ENCODE measurements around the gene OR2T3.
"Not testable (repeated sequence)": the region's sequence is repeated elsewhere in the genome, so short reads cannot be mapped to it uniquely, and the experiment has no call there.

Gene OR2T3

GRCh38 chr1:248442500-248443277 is 30.5 kb upstream of the OR2T3 start:
- H3K9ac ChIP-seq (ENCODE audit: low read length in 5 of 5); H3K27me3 ChIP-seq (ENCODE audit: control insufficient read depth in 5 of 5, insufficient read depth in 4 of 5, low read length in 5 of 5); H3K27ac ChIP-seq (ENCODE audit: low read depth, low read length); H3K4me1 ChIP-seq (ENCODE audit: control insufficient read depth in 5 of 5, insufficient read depth in 5 of 5, low read length in 5 of 5); H3K4me3 ChIP-seq (ENCODE audit: low read depth in 1 of 5, low read length in 5 of 5); H3K36me3 ChIP-seq (ENCODE audit: control insufficient read depth in 5 of 5, insufficient read depth in 5 of 5, low read length in 5 of 5); H3K9me3 ChIP-seq (ENCODE audit: control insufficient read depth in 5 of 5, low read length in 5 of 5): not testable (repeated sequence)

DNA sequence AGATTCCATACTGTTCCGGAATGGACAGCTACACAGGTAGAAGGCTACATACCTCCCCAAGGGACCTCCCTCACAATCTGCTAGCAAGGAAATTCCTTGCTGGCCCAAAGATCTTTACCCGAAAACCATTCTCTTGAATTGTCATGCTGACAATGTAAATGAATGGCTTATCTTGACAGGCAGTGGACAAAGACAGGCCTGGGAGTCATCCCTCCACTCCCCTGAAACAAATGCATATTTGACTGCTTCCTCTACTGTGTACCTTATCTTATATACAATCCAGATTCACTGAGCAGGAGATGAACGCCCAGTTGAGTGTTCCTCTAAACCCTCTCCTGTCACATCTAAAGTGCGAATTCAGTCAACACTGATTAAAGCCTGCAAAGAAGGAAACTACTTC is 28.5 kb upstream of the OR2T3 start:
- H3K27me3 ChIP-seq (ENCODE audit: control insufficient read depth in 5 of 5, insufficient read depth in 4 of 5, low read length in 5 of 5); H3K9ac ChIP-seq (ENCODE audit: low read length in 5 of 5); H3K4me3 ChIP-seq (ENCODE audit: low read depth in 1 of 5, low read length in 5 of 5); H3K36me3 ChIP-seq (ENCODE audit: control insufficient read depth in 5 of 5, insufficient read depth in 5 of 5, low read length in 5 of 5); H3K9me3 ChIP-seq (ENCODE audit: control insufficient read depth in 5 of 5, low read length in 5 of 5); H3K27ac ChIP-seq (ENCODE audit: low read depth, low read length); H3K4me1 ChIP-seq (ENCODE audit: control insufficient read depth in 5 of 5, insufficient read depth in 5 of 5, low read length in 5 of 5): not testable (repeated sequence)

GRCh38 chr1:248445399-248445798 is 27.8 kb upstream of the OR2T3 start, which contains the start of gene OR2T2:
Gene OR2T2, plus strand, starts transcription at chr1:248445637. Its CDS starts 7,161 bp downstream, at chr1:248452798.
- H3K4me1 ChIP-seq (ENCODE audit: control insufficient read depth in 5 of 5, insufficient read depth in 5 of 5, low read length in 5 of 5); H3K9me3 ChIP-seq (ENCODE audit: control insufficient read depth in 5 of 5, low read length in 5 of 5); H3K36me3 ChIP-seq (ENCODE audit: control insufficient read depth in 5 of 5, insufficient read depth in 5 of 5, low read length in 5 of 5); H3K27me3 ChIP-seq (ENCODE audit: control insufficient read depth in 5 of 5, insufficient read depth in 4 of 5, low read length in 5 of 5); H3K4me3 ChIP-seq (ENCODE audit: low read depth in 1 of 5, low read length in 5 of 5); H3K9ac ChIP-seq (ENCODE audit: low read length in 5 of 5); H3K27ac ChIP-seq (ENCODE audit: low read depth, low read length): not testable (repeated sequence)

DNA sequence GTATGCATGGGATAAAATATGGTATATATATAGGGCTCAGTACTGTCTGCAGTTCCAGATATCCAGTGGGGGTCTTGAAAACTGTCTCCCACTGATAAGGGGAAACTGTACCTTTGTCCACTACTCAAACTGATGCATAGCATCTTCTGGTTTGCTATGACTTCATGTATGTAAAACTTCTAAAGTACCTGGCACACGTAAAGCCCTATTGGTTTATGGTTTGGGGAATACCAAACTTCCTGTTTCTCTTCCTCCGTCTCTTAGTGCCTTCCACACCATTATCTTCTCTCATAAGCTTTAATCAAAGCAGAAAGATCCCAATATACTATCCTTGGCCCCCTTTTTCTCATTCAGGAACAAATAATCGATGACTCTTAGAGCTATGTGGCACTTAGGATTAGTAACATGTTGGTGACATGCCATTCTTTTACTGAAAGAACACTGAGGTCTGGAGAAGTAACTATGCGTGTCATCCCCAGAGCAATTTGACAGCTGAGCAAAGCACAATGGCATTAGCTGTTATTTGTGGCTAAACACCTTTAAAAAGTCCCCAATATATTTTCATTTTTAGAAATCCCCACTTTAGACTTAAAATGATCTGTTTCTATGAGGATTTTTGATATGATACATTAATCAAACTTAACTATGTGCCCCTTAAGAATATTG is 24.6 kb upstream of the OR2T3 start:
- H3K9ac ChIP-seq (ENCODE audit: low read length in 5 of 5); H3K27me3 ChIP-seq (ENCODE audit: control insufficient read depth in 5 of 5, insufficient read depth in 4 of 5, low read length in 5 of 5); H3K27ac ChIP-seq (ENCODE audit: low read depth, low read length); H3K36me3 ChIP-seq (ENCODE audit: control insufficient read depth in 5 of 5, insufficient read depth in 5 of 5, low read length in 5 of 5); H3K9me3 ChIP-seq (ENCODE audit: control insufficient read depth in 5 of 5, low read length in 5 of 5); H3K4me3 ChIP-seq (ENCODE audit: low read depth in 1 of 5, low read length in 5 of 5); H3K4me1 ChIP-seq (ENCODE audit: control insufficient read depth in 5 of 5, insufficient read depth in 5 of 5, low read length in 5 of 5): not testable (repeated sequence)

DNA sequence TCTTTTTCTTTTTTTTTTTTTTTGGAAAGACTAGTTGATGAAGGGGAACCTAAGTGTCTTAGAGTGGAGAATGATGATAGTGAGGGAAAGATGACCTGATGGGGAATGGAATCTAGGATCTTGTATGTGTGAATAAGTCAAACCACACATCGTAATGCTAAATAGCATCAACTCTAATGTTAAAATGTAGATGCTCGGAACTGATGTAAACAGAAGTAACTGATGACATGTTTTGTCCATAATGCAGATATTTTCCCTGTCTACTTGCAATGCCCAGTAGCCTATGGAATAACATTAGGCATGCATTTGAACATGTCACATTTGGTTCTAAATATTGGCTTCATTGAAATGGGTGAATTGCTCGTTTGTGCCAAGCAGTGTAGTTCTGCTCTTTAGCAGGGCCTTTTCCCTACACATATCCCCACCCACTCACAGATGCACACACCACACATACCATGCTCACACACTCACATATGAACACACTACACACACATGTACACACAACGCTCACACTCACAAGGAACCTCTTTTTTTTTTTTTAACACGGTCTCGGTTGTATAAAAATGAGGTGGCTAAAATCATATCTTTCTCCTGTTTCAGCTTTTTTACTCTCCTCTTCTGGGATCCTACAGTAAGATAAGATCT is 23.2 kb upstream of the OR2T3 start:
- H3K27ac ChIP-seq (ENCODE audit: low read depth, low read length); H3K36me3 ChIP-seq (ENCODE audit: control insufficient read depth in 5 of 5, insufficient read depth in 5 of 5, low read length in 5 of 5); H3K4me1 ChIP-seq (ENCODE audit: control insufficient read depth in 5 of 5, insufficient read depth in 5 of 5, low read length in 5 of 5); H3K27me3 ChIP-seq (ENCODE audit: control insufficient read depth in 5 of 5, insufficient read depth in 4 of 5, low read length in 5 of 5); H3K9me3 ChIP-seq (ENCODE audit: control insufficient read depth in 5 of 5, low read length in 5 of 5); H3K9ac ChIP-seq (ENCODE audit: low read length in 5 of 5); H3K4me3 ChIP-seq (ENCODE audit: low read depth in 1 of 5, low read length in 5 of 5): not testable (repeated sequence)

DNA sequence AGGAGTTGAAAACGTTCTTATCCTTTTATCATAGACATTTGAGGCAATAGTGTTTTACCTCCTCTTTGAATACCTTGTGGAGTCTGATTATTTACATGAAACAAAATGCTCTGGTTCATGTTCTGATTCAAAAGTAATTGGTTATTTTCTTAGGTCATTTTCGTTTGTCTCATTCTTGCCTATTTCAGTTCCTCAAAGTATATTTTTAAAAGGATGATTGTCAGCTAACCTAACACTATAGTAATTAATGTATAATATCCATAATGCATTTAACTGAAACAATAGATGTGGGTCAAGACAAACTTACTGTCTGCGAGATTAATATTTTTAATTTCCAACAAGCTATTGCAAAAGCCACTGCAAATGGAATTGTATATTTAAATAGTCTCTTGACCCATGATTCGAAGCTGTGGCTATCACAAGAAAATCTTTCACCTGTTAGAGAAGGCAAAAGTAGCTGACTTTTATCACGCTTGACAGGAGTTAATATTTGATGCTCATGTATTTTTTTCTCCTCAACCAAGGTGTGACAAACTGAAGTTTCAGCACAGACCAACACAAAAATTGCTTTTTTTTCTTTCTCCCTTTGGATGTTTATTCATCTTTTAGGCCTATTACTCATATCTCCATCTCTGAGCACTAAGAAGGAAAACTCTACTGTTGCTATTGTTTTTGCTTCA is 22.5 kb upstream of the OR2T3 start:
- not testable (repeated sequence) for H3K36me3 ChIP-seq (ENCODE audit: control insufficient read depth in 5 of 5, insufficient read depth in 5 of 5, low read length in 5 of 5); H3K4me3 ChIP-seq (ENCODE audit: low read depth in 1 of 5, low read length in 5 of 5); H3K4me1 ChIP-seq (ENCODE audit: control insufficient read depth in 5 of 5, insufficient read depth in 5 of 5, low read length in 5 of 5); H3K27me3 ChIP-seq (ENCODE audit: control insufficient read depth in 5 of 5, insufficient read depth in 4 of 5, low read length in 5 of 5); H3K9ac ChIP-seq (ENCODE audit: low read length in 5 of 5); H3K9me3 ChIP-seq (ENCODE audit: control insufficient read depth in 5 of 5, low read length in 5 of 5); H3K27ac ChIP-seq (ENCODE audit: low read depth, low read length)

DNA sequence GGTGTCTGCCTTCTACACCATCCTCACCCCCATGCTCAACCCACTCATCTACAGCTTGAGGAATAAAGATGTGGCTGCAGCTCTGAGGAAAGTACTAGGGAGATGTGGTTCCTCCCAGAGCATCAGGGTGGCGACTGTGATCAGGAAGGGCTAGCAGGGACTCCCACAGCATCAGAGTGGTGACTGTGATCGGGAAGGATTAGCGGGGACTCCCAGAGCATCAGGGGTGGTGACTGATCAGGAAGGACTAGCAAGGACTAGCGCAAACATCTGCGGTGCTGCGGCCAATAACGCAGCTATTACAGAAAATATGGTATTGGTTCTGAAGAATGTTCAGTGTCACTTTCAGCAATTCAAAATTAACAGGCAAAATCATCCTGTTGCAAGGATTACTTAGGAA is 19.5 kb upstream of the OR2T3 start:
- H3K27ac ChIP-seq (ENCODE audit: low read depth, low read length); H3K4me1 ChIP-seq (ENCODE audit: control insufficient read depth in 5 of 5, insufficient read depth in 5 of 5, low read length in 5 of 5); H3K9me3 ChIP-seq (ENCODE audit: control insufficient read depth in 5 of 5, low read length in 5 of 5); H3K27me3 ChIP-seq (ENCODE audit: control insufficient read depth in 5 of 5, insufficient read depth in 4 of 5, low read length in 5 of 5); H3K36me3 ChIP-seq (ENCODE audit: control insufficient read depth in 5 of 5, insufficient read depth in 5 of 5, low read length in 5 of 5); H3K4me3 ChIP-seq (ENCODE audit: low read depth in 1 of 5, low read length in 5 of 5); H3K9ac ChIP-seq (ENCODE audit: low read length in 5 of 5): not testable (repeated sequence)

- H3K9me3 ChIP-seq (ENCODE audit: control insufficient read depth in 5 of 5, low read length in 5 of 5); H3K9ac ChIP-seq (ENCODE audit: low read length in 5 of 5); H3K27ac ChIP-seq (ENCODE audit: low read depth, low read length); H3K4me3 ChIP-seq (ENCODE audit: low read depth in 1 of 5, low read length in 5 of 5); H3K27me3 ChIP-seq (ENCODE audit: control insufficient read depth in 5 of 5, insufficient read depth in 4 of 5, low read length in 5 of 5); H3K4me1 ChIP-seq (ENCODE audit: control insufficient read depth in 5 of 5, insufficient read depth in 5 of 5, low read length in 5 of 5); H3K36me3 ChIP-seq (ENCODE audit: control insufficient read depth in 5 of 5, insufficient read depth in 5 of 5, low read length in 5 of 5): not testable (repeated sequence)
Observed at GRCh38 chr1:248455045-248455444, 18.1 kb upstream of the OR2T3 start.

GRCh38 chr1:248456635-248457034 is 16.5 kb upstream of the OR2T3 start:
- H3K9ac ChIP-seq (ENCODE audit: low read length in 5 of 5); H3K4me3 ChIP-seq (ENCODE audit: low read depth in 1 of 5, low read length in 5 of 5); H3K27ac ChIP-seq (ENCODE audit: low read depth, low read length); H3K9me3 ChIP-seq (ENCODE audit: control insufficient read depth in 5 of 5, low read length in 5 of 5); H3K4me1 ChIP-seq (ENCODE audit: control insufficient read depth in 5 of 5, insufficient read depth in 5 of 5, low read length in 5 of 5); H3K36me3 ChIP-seq (ENCODE audit: control insufficient read depth in 5 of 5, insufficient read depth in 5 of 5, low read length in 5 of 5); H3K27me3 ChIP-seq (ENCODE audit: control insufficient read depth in 5 of 5, insufficient read depth in 4 of 5, low read length in 5 of 5): not testable (repeated sequence)

DNA sequence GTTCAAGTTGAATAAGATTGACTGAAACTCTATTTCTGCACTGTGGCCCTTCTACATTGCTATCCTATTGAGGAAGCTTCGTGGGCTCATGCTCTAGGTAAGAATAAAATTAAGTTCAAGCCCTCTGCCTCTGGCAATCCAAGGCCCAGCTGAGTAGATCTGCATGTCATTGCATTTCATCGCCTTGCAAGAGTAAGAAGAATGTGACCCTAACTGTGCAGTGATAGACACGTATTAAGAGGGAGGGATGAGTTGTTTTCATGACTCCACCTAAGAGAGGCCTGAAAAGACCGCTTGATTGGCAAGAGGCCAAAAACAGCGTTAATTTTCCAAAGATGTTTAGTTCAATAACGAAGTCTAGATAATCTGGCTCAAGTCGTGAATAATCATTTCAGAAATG is 14.0 kb upstream of the OR2T3 start:
- not testable (repeated sequence) for H3K4me1 ChIP-seq (ENCODE audit: control insufficient read depth in 5 of 5, insufficient read depth in 5 of 5, low read length in 5 of 5); H3K27ac ChIP-seq (ENCODE audit: low read depth, low read length); H3K9me3 ChIP-seq (ENCODE audit: control insufficient read depth in 5 of 5, low read length in 5 of 5); H3K9ac ChIP-seq (ENCODE audit: low read length in 5 of 5); H3K36me3 ChIP-seq (ENCODE audit: control insufficient read depth in 5 of 5, insufficient read depth in 5 of 5, low read length in 5 of 5); H3K4me3 ChIP-seq (ENCODE audit: low read depth in 1 of 5, low read length in 5 of 5); H3K27me3 ChIP-seq (ENCODE audit: control insufficient read depth in 5 of 5, insufficient read depth in 4 of 5, low read length in 5 of 5)
